Endothelial cell of umbilical vein (primary cell): ENCODE measurements around the gene KIF25. TPM values are rescaled to one million over a fixed set of nuclear protein-coding genes. Genes with fewer than 3 reads are reported as not detected.

ENCODE experiments used
- BruUV-seq: library from RNA; stranded (reverse); fragments of 400-500 nt; replicated peaks from 2 replicates; lab custom pipeline; 2021; lab: Mats Ljungman, UMichigan
- CTCF ChIA-PET: fragments of 300-600, 350-600 bp; sonication (Branson Sonifier 250); formaldehyde crosslinking; loops from one replicate; lab custom pipeline; 2021; ENCODE audit warnings: antibody characterized with exemption, inconsistent platforms; lab: Charles Lee
- POLR2A ChIA-PET: fragments of 300-600, 350-600 bp; sonication (Branson Sonifier 250); formaldehyde crosslinking; loops from one replicate; lab custom pipeline; 2021; ENCODE audit warnings: antibody characterized with exemption, inconsistent platforms; lab: Charles Lee
- DNase-seq: peaks from one replicate; pipeline ENCODE4 v3.0.0-alpha.2; 2011; ENCODE audit warnings: low read depth, low spot score
- FAIRE-seq: peaks from 2 replicates; lab custom pipeline; 2011; peaks lifted over from hg19 to GRCh38; lab: Jason Lieb, UNC
- H2AFZ ChIP-seq: 2 replicates; pipeline ENCODE4 v1.6.0; 2012; ENCODE audit warnings: low read depth, low read length, control low read depth, inconsistent platforms
- H3K27ac ChIP-seq: 2 replicates; pipeline ENCODE4 v1.5.1; 2011; ENCODE audit warnings: low read depth, mild to moderate bottlenecking, control low read depth, low read length, moderate library complexity; ENCODE audit not compliant: insufficient read depth
- H3K27me3 ChIP-seq, 2 experiments: 2 replicates each; pipeline versions ENCODE4 v1.6.0 to v1.6.1; 2011; ENCODE audit warnings: low read length in 2 of 2, mixed read lengths in 1 of 2; ENCODE audit not compliant: control insufficient read depth in 2 of 2, insufficient read depth in 2 of 2
- H3K36me3 ChIP-seq, 2 experiments: 2 replicates in 1 of 2; 3 replicates in 1 of 2; pipeline ENCODE4 v1.5.1; 2011; ENCODE audit warnings: low read length in 2 of 2, mild to moderate bottlenecking in 1 of 2, moderate library complexity in 1 of 2; ENCODE audit not compliant: control insufficient read depth in 2 of 2, insufficient read depth in 2 of 2; ENCODE audit errors: extremely low read depth in 1 of 2
- H3K4me1 ChIP-seq: 3 replicates; pipeline ENCODE4 v1.5.1; 2011; ENCODE audit warnings: mild to moderate bottlenecking, low read length; ENCODE audit not compliant: control insufficient read depth, insufficient read depth; ENCODE audit errors: extremely low read depth
- H3K4me2 ChIP-seq: 2 replicates; pipeline ENCODE4 v1.6.1; 2011; ENCODE audit warnings: low read length, control low read depth, mixed read lengths; ENCODE audit not compliant: insufficient read depth
- H3K4me3 ChIP-seq, 3 experiments: fragments of 200-600 bp in 1 of 3; sonication (generic), shearing (Covaris generic) in 1 of 3; replicated peaks in 1 of 3; 2 replicates each; pipeline ENCODE4 v1.5.1; 2011 to 2016; ENCODE audit warnings: control low read depth in 3 of 3, low read length in 3 of 3, mild to moderate bottlenecking in 2 of 3, inconsistent platforms in 1 of 3, low read depth in 1 of 3, moderate library complexity in 1 of 3; ENCODE audit not compliant: insufficient read depth in 1 of 3
- H3K79me2 ChIP-seq: 2 replicates; pipeline ENCODE4 v1.6.0; 2012; ENCODE audit warnings: low read length, inconsistent platforms; ENCODE audit not compliant: control insufficient read depth, insufficient read depth
- H3K9ac ChIP-seq: replicated peaks from 2 replicates; pipeline ENCODE3; 2011; ENCODE audit warnings: low read length, control low read depth; ENCODE audit not compliant: insufficient read depth; ENCODE audit errors: extremely low read depth
- H3K9me1 ChIP-seq: replicated peaks from 3 replicates; pipeline ENCODE4 v1.6.0; 2011; ENCODE audit warnings: mild to moderate bottlenecking, low read length; ENCODE audit not compliant: control insufficient read depth, insufficient read depth; ENCODE audit errors: extremely low read depth
- H3K9me3 ChIP-seq: replicated peaks from 2 replicates; pipeline ENCODE4 v1.5.1; 2012; ENCODE audit warnings: low read length, inconsistent platforms; ENCODE audit not compliant: control insufficient read depth, insufficient read depth
- H4K20me1 ChIP-seq: replicated peaks from 2 replicates; pipeline ENCODE3; 2011; ENCODE audit warnings: mild to moderate bottlenecking, low read length; ENCODE audit not compliant: control insufficient read depth, insufficient read depth; ENCODE audit errors: extremely low read depth
- CTCF ChIP-seq, 2 donors: IDR thresholded peaks; 1 replicate in 1 of 2; 2 replicates in 1 of 2; pipeline ENCODE4 v1.5.1; 2011; ENCODE audit warnings: low read length in 2 of 2, mild to moderate bottlenecking in 2 of 2, moderate library complexity in 2 of 2, control low read depth in 1 of 2, inconsistent platforms in 1 of 2, low read depth in 1 of 2; ENCODE audit not compliant: insufficient read depth in 1 of 2; ENCODE audit errors: extremely low read depth in 1 of 2
- EZH2 ChIP-seq: IDR thresholded peaks from 2 replicates; pipeline ENCODE4 v1.6.1; 2012; ENCODE audit warnings: borderline replicate concordance, low read depth, mild to moderate bottlenecking, moderate library complexity, low read length, inconsistent platforms; ENCODE audit not compliant: severe bottlenecking
- FOS ChIP-seq: IDR thresholded peaks from 2 replicates; pipeline ENCODE4 v1.6.1; 2011; ENCODE audit warnings: mild to moderate bottlenecking, low read length, moderate library complexity, borderline replicate concordance; ENCODE audit not compliant: insufficient read depth
- GATA2 ChIP-seq: IDR thresholded peaks from 2 replicates; pipeline ENCODE4 v1.7.0; 2011; ENCODE audit warnings: low read depth, mild to moderate bottlenecking, moderate library complexity, mixed read lengths, low read length; ENCODE audit not compliant: insufficient read length, insufficient read depth
- JUN ChIP-seq: IDR thresholded peaks from 2 replicates; pipeline ENCODE4 v1.6.1; 2011; ENCODE audit warnings: borderline replicate concordance, low read depth; ENCODE audit not compliant: insufficient read length, insufficient read depth
- MAX ChIP-seq: IDR thresholded peaks from 2 replicates; pipeline ENCODE4 v1.6.1; 2011; ENCODE audit not compliant: insufficient read depth, insufficient read length
- MYC ChIP-seq: IDR thresholded peaks from one replicate; pipeline ENCODE4 v1.6.1; 2011; ENCODE audit warnings: mild to moderate bottlenecking, low read depth, low read length
- POLR2AphosphoS5 ChIP-seq: IDR thresholded peaks from 2 replicates; pipeline ENCODE4 v1.6.1; 2012; ENCODE audit warnings: low read depth, mild to moderate bottlenecking, control low read depth, low read length, moderate library complexity; ENCODE audit not compliant: insufficient read depth
- dilution Hi-C: fragments of 300-500 bp; cut with MboI; formaldehyde crosslinking; loops from one replicate; pipeline ENCODE4 v1.15.0; 2019; ENCODE audit warnings: low sequenced_read_pairs; ENCODE audit not compliant: extremely low pct_ligation_motif_present
- intact Hi-C: fragments of 100-400 bp; cut with micrococcal nuclease; formaldehyde crosslinking; loops from one replicate; pipeline ENCODE4 v1.10.0; 2022
- polyA plus RNA-seq, 4 experiments: library from polyadenylated mRNA; depleted of rRNA in 3 of 4; stranded (reverse) in 3 of 4; unstranded in 1 of 4; fragments of >200 nt; gene quantifications; 2 replicates each; pipeline versions ENCODE4 v1.2.1 to v1.2.3, GENCODE V29; 2011 to 2012; ENCODE audit warnings: missing spikeins in 1 of 4
- total RNA-seq: library from RNA; stranded (reverse); gene quantifications from 2 replicates; pipeline ENCODE4 v1.2.3, GENCODE V29; 2021

Gene KIF25
- total and polyA plus RNA-seq, 2 donors (not counting 3 experiments of a cell fraction or from before 2014, with no cell fraction given): not detected

- H3K27me3 ChIP-seq: no peaks in the 10 kb centered on the region
- POLR2A ChIA-PET: no interaction called here
- intact Hi-C loops: no loop called here
- FAIRE-seq: no peak
- H4K20me1 ChIP-seq: no peaks in the 10 kb centered on the region
- H3K4me3 ChIP-seq: no peak overlapping the region
- no peak overlapping the region for H3K4me2 ChIP-seq
- no peaks in the 10 kb centered on the region for H3K9me1 ChIP-seq
- DNase-seq: no peak
- no peak overlapping the region for H2AFZ ChIP-seq
- no peak overlapping the region for H3K27ac ChIP-seq
- dilution Hi-C loops: no loop called here
- peaks cover 2% of the 10 kb centered on the region for H3K9me3 ChIP-seq
- no peaks in the 10 kb centered on the region for H3K36me3 ChIP-seq
- H3K9ac ChIP-seq: no peak overlapping the region
- no peaks in the 10 kb centered on the region for H3K4me1 ChIP-seq
- TF ChIP-seq JUN (no peak), MAX (no peak), MYC (no peak), FOS (no peak), EZH2 (no peak), POLR2AphosphoS5 (no peak)
- BruUV-seq: no TSS peak
- no peaks in the 10 kb centered on the region for H3K79me2 ChIP-seq
- CTCF ChIA-PET: no interaction called here
Measured at GRCh38 chr6:168042426-168043192, 45.1 kb downstream of the KIF25 start.

- Histone ChIP-seq H3K27ac (no peak overlapping the region), H3K9me1 (no peaks in the 10 kb centered on the region), H3K36me3 (no peaks in the 10 kb centered on the region), H3K9me3 (peaks cover 2% of the 10 kb centered on the region), H3K27me3 (no peaks in the 10 kb centered on the region), H3K4me1 (no peaks in the 10 kb centered on the region), H2AFZ (no peak overlapping the region), H3K9ac (no peak overlapping the region), H3K4me3 (no peak overlapping the region), H4K20me1 (no peaks in the 10 kb centered on the region), H3K79me2 (no peaks in the 10 kb centered on the region), H3K4me2 (no peak overlapping the region)
- intact Hi-C loops: no loop called here
- dilution Hi-C loops: no loop called here
- DNase-seq: no peak
- POLR2A ChIA-PET: no interaction called here
- BruUV-seq: no TSS peak
- no peak for FAIRE-seq
- TF ChIP-seq FOS (no peak), CTCF (IDR thresholded peaks at IDR 0.05; ENCODE audit: extremely low read depth in 1 of 2, insufficient read depth in 1 of 2, low read depth in 1 of 2, low read length in 2 of 2) (no peak), MYC (no peak), GATA2 (no peak), MAX (no peak)
- CTCF ChIA-PET: no interaction called here
Measured at GRCh38 chr6:168043193-168043847, 45.8 kb downstream of the KIF25 start.
